BE2C (cell line): ENCODE data around the gene OR2AE1.
"Not testable (repeated sequence)": the region's sequence is repeated elsewhere in the genome, so short reads cannot be mapped to it uniquely, and the experiment has no call there.

Experiments used
- DNase-seq: peaks from one replicate; pipeline ENCODE4 v3.0.0-alpha.2; 2020
- H3K27me3 ChIP-seq: fragments of 250-450 bp; sonication (Bioruptor Pico); 2 replicates; pipeline ENCODE4 v1.5.1; 2020; ENCODE audit warnings: mild to moderate bottlenecking
- H3K36me3 ChIP-seq: fragments of 250-450 bp; sonication (Bioruptor Pico); 2 replicates; pipeline ENCODE4 v1.5.1; 2020; ENCODE audit warnings: mild to moderate bottlenecking
- H3K4me1 ChIP-seq: fragments of 250-450 bp; sonication (Bioruptor Pico); 2 replicates; pipeline ENCODE4 v1.5.1; 2020
- H3K4me3 ChIP-seq: 2 replicates; pipeline ENCODE4 v1.5.1; 2011; ENCODE audit warnings: low read depth, low read length
- H3K9me3 ChIP-seq: fragments of 250-450 bp; sonication (Bioruptor Pico); 2 replicates; pipeline ENCODE4 v1.5.1; 2020
- CTCF ChIP-seq: IDR thresholded peaks from 2 replicates; pipeline ENCODE4 v1.5.1; 2012; ENCODE audit warnings: mild to moderate bottlenecking, low read depth, low read length

OR2AE1 gene

DNA sequence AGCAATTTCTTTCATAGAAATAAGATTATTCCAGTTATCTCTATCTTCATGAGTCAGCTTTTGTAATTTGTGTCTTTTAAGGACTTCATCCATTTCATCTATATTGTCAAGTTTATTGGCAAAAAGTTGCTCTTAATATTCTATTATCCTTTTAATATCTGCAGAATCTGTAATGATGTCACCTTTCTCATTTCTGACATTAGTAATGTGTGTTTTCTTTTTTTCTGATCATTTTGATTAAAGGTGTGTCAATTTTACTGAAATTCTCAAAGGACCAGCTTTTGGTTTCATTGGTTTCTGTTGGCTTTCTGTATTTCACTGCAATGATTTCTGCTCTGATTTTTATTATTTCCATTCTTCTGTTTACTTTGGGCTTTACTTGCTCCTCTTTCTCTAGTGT lies 17.9 kb upstream of the OR2AE1 start:
- H3K4me1 ChIP-seq, result no peaks in the 10 kb centered on the region
- TF ChIP-seq CTCF, result no peak
- no peak overlapping the region for H3K4me3 ChIP-seq
- no peaks in the 10 kb centered on the region for H3K9me3 ChIP-seq
- H3K27me3 ChIP-seq, result no peaks in the 10 kb centered on the region
- H3K36me3 ChIP-seq, result no peaks in the 10 kb centered on the region
- DNase-seq, result no peak

- no peaks in the 10 kb centered on the region for H3K9me3 ChIP-seq
- no peak for TF ChIP-seq CTCF
- no peak for DNase-seq
These were observed 16.4 kb upstream of the OR2AE1 start for GRCh38 chr7:99893280-99893679.

DNA sequence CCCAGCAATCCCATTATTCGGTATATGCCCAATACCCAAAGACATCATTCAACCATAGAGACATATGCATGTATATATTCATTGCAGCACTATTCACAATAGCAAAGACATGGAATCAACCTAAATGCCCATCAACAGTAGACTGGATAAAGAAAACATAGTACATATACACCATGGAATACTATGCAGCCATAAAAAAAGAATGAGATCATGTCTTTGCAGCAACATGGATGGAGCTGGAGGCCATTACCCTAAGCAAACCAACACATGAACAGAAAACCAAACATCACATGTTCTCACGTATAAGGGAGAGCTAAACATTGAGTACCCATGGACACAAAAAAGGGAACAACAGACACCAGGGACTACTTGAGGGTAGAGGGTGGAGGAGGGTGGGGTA lies 13.5 kb upstream of the OR2AE1 start:
- H3K4me3 ChIP-seq, H3K27me3 ChIP-seq, H3K36me3 ChIP-seq, H3K4me1 ChIP-seq, DNase-seq, H3K9me3 ChIP-seq: not testable (repeated sequence)

More at GRCh38 chr7:99893280-99893679, 16.4 kb upstream of the OR2AE1 start:
- Histone ChIP-seq H3K36me3 (no peaks in the 10 kb centered on the region), H3K4me3 (no peak overlapping the region), H3K4me1 (no peaks in the 10 kb centered on the region), H3K27me3 (no peaks in the 10 kb centered on the region)

GRCh38 chr7:99888366-99888765 lies 11.5 kb upstream of the OR2AE1 start:
- H3K36me3 ChIP-seq, H3K9me3 ChIP-seq, DNase-seq, H3K27me3 ChIP-seq, H3K4me1 ChIP-seq, H3K4me3 ChIP-seq: not testable (repeated sequence)

GRCh38 chr7:99881370-99881769 lies 4.5 kb upstream of the OR2AE1 start:
- H3K4me1 ChIP-seq, result no peaks in the 10 kb centered on the region
- H3K27me3 ChIP-seq, result peaks cover 11% of the 10 kb centered on the region
- H3K4me3 ChIP-seq, result no peak overlapping the region
- no peaks in the 10 kb centered on the region; the same call in 1 of the 2 replicates for H3K9me3 ChIP-seq
- no peak for TF ChIP-seq CTCF
- H3K36me3 ChIP-seq, result no peaks in the 10 kb centered on the region
- no peak for DNase-seq

DNA sequence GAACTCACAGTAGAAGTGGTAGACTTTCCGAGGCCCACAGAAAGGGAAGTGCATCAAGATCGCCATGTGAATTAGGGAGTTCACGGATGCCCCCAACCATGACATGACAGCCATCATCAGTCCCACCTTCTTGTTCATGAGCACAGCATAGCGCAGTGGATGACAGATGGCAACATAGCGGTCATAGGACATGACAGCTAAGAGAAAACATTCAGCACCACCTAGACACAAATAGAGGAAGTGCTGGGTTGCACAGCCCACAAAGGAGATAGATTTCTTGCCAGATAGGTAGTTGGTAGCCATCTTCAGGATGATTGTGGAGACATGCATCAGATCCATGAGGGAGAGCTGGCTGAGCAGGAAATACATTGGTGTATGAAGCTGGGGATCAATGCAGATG lies 342 bp downstream of the OR2AE1 start:
- H3K9me3 ChIP-seq, result no peaks in the 10 kb centered on the region; the same call in 1 of the 2 replicates
- H3K4me3 ChIP-seq, result no peak overlapping the region
- no peaks in the 10 kb centered on the region for H3K36me3 ChIP-seq
- TF ChIP-seq CTCF, result no peak
- DNase-seq, result no peak
- no peaks in the 10 kb centered on the region for H3K4me1 ChIP-seq
- peaks cover 26% of the 10 kb centered on the region for H3K27me3 ChIP-seq

- Histone ChIP-seq H3K9me3 (no peaks in the 10 kb centered on the region), H3K4me1 (no peaks in the 10 kb centered on the region), H3K36me3 (no peaks in the 10 kb centered on the region), H3K4me3 (no peak overlapping the region), H3K27me3 (peaks cover 16% of the 10 kb centered on the region)
- TF ChIP-seq CTCF, result no peak
- no peak for DNase-seq
These were observed 8.6 kb downstream of the OR2AE1 start for GRCh38 chr7:99868246-99868645.

DNA sequence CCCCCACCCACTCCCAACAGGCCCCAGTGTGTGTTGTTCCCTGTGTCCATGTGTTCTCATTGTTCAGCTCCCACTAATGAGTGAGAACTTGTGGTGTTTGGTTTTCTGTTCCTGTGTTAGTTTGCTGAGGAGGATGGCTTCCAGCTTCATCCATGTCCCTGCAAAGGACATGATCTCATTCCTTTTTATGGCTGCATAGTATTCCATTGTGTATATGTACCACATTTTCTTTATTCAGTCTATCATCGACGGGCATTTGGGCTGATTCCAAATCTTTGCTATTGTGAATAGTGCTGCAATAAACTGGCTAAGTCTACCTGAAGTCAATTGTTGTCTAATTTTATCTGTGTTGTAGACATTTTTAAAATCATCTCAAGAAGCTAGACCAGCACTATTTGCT lies 9.4 kb downstream of the OR2AE1 start:
- DNase-seq, H3K9me3 ChIP-seq, H3K4me1 ChIP-seq, H3K4me3 ChIP-seq, H3K36me3 ChIP-seq: not testable (repeated sequence)
- peaks cover 11% of the 10 kb centered on the region for H3K27me3 ChIP-seq
